A549 (cell line): Measurements from ENCODE around the gene HOXB9. TPM values are rescaled to one million over a fixed set of nuclear protein-coding genes. Genes with fewer than 3 reads are reported as not detected.

Experiments used
- ATAC-seq, 2 experiments: fragments of 200-7000 bp in 1 of 2; fragments of >200 bp in 1 of 2; cut with Nextera tagmentation in 1 of 2; cut with Tn5 transposase in 1 of 2; 3 replicates each; pipeline versions ENCODE4 v1.8.0 to v1.9.1; 2018 to 2020; ENCODE audit warnings: mild to moderate bottlenecking in 1 of 2, moderate library complexity in 1 of 2
- CTCF ChIA-PET: fragments of 300-600 bp; sonication (Branson Sonifier 250); formaldehyde crosslinking; extraction: SDS; loops from one replicate; lab custom pipeline; 2021; ENCODE audit warnings: antibody characterized with exemption, inconsistent platforms; lab: Yijun Ruan, JAX
- POLR2A ChIA-PET: fragments of 350-600 bp; formaldehyde crosslinking; extraction: SDS; loops from one replicate; lab custom pipeline; 2021; ENCODE audit warnings: antibody characterized with exemption, inconsistent platforms; lab: Yijun Ruan, JAX
- DNase-seq, 2 experiments: peaks; one replicate each; pipeline versions ENCODE4 v3.0.0 to v3.0.0-alpha.2; 2011 to 2016; ENCODE audit warnings: low read depth in 1 of 2, low spot score in 1 of 2
- FAIRE-seq: peaks from 2 replicates; lab custom pipeline; 2011; peaks lifted over from hg19 to GRCh38; lab: Jason Lieb, UNC
- H3K27ac ChIP-seq, 2 experiments: fragments of >200 bp; sonication (Bioruptor Twin); formaldehyde crosslinking; 3 replicates each; pipeline ENCODE4 v1.5.1; 2016 to 2017
- H3K4me1 ChIP-seq: fragments of >200 bp; sonication (Bioruptor Twin); formaldehyde crosslinking; 3 replicates; pipeline ENCODE4 v1.6.1; 2016
- H3K4me2 ChIP-seq: fragments of >200 bp; sonication (Bioruptor Twin); formaldehyde crosslinking; 3 replicates; pipeline ENCODE4 v1.6.1; 2016
- H3K4me3 ChIP-seq: fragments of >200 bp; sonication (Bioruptor Twin); formaldehyde crosslinking; 3 replicates; pipeline ENCODE4 v1.5.1; 2016
- H3K9me3 ChIP-seq: fragments of >200 bp; sonication (Bioruptor Twin); formaldehyde crosslinking; 3 replicates; pipeline ENCODE4 v1.6.1; 2016
- BCL3 ChIP-seq: fragments of >200 bp; sonication (Bioruptor Twin); formaldehyde crosslinking; IDR thresholded peaks from 3 replicates; pipeline ENCODE4 v1.6.1; 2016
- BHLHE40 ChIP-seq: IDR thresholded peaks from 2 replicates; pipeline ENCODE4 v1.6.1; 2012; ENCODE audit warnings: low read depth, low read length, inconsistent platforms
- CHD2 ChIP-seq: fragments of 150-350 bp; IDR thresholded peaks from 2 replicates; pipeline ENCODE4 v1.6.1; 2014; ENCODE audit warnings: low read length; ENCODE audit not compliant: partially characterized antibody
- CHD4 ChIP-seq: fragments of 200-600 bp; sonication (generic); IDR thresholded peaks from 2 replicates; pipeline ENCODE4 v1.6.1; 2016; ENCODE audit warnings: antibody characterized with exemption, mild to moderate bottlenecking, borderline replicate concordance
- E2F6 ChIP-seq: IDR thresholded peaks from 2 replicates; pipeline ENCODE4 v1.6.1; 2012; ENCODE audit warnings: low read depth, borderline replicate concordance
- EP300 ChIP-seq, 2 experiments: fragments of >200 bp; sonication (Bioruptor Twin); formaldehyde crosslinking; IDR thresholded peaks; 2 replicates in 1 of 2; 3 replicates in 1 of 2; pipeline ENCODE4 v1.6.1; 2016 to 2017
- FOXS1 ChIP-seq: fragments of 250-450 bp; sonication (Bioruptor Pico); IDR thresholded peaks from 2 replicates; pipeline ENCODE4 v1.5.0; 2020; ENCODE audit warnings: mild to moderate bottlenecking, moderate library complexity
- HDAC2 ChIP-seq: fragments of 200-600 bp; sonication (generic); IDR thresholded peaks from 2 replicates; pipeline ENCODE4 v1.6.1; 2016
- HEYL ChIP-seq: fragments of 250-450 bp; sonication (Bioruptor Pico); IDR thresholded peaks from 2 replicates; pipeline ENCODE4 v1.8.0; 2021; ENCODE audit warnings: mild to moderate bottlenecking, moderate library complexity
- HMGXB4 ChIP-seq: fragments of 250-450 bp; sonication (Bioruptor Pico); IDR thresholded peaks from 2 replicates; pipeline ENCODE4 v1.5.0; 2021; ENCODE audit warnings: mild to moderate bottlenecking, moderate library complexity, borderline replicate concordance
- HOXA7 ChIP-seq: fragments of 250-450 bp; sonication (Bioruptor Pico); IDR thresholded peaks from 2 replicates; pipeline ENCODE4 v1.5.0; 2020; ENCODE audit warnings: mild to moderate bottlenecking, moderate library complexity
- KDM1A ChIP-seq: fragments of 200-600 bp; sonication (generic); IDR thresholded peaks from 2 replicates; pipeline ENCODE4 v1.6.1; 2016; ENCODE audit warnings: low read depth, mild to moderate bottlenecking
- KDM5A ChIP-seq: fragments of 200-600 bp; sonication (generic); IDR thresholded peaks from 2 replicates; pipeline ENCODE4 v1.6.1; 2016; ENCODE audit warnings: antibody characterized with exemption, mild to moderate bottlenecking
- NR3C1 ChIP-seq: fragments of >200 bp; sonication (Bioruptor Twin); formaldehyde crosslinking; IDR thresholded peaks from 3 replicates; pipeline ENCODE4 v1.6.1; 2017
- RAD21 ChIP-seq, 2 experiments: fragments of >200 bp in 1 of 2; sonication (Bioruptor Twin) in 1 of 2; formaldehyde crosslinking in 1 of 2; IDR thresholded peaks in 1 of 2; conservative IDR thresholded peaks in 1 of 2; 2 replicates in 1 of 2; 3 replicates in 1 of 2; pipeline ENCODE4 v1.6.1; 2012 to 2018; ENCODE audit warnings: inconsistent platforms in 1 of 2
- RFX5 ChIP-seq: fragments of 450-650 bp; IDR thresholded peaks from 2 replicates; pipeline ENCODE4 v1.7.1; 2014; ENCODE audit warnings: antibody characterized with exemption, mild to moderate bottlenecking, moderate library complexity
- RNF2 ChIP-seq: fragments of 200-600 bp; sonication (generic); IDR thresholded peaks from 2 replicates; pipeline ENCODE4 v1.6.1; 2016; ENCODE audit warnings: low read depth, mild to moderate bottlenecking, antibody characterized with exemption, moderate library complexity, borderline replicate concordance
- SMC3 ChIP-seq: fragments of >200 bp; sonication (Bioruptor Twin); formaldehyde crosslinking; IDR thresholded peaks from 3 replicates; pipeline ENCODE4 v1.6.1; 2018; ENCODE audit warnings: inconsistent platforms
- TFCP2L1 ChIP-seq: fragments of 250-450 bp; sonication (Bioruptor Pico); IDR thresholded peaks from 2 replicates; pipeline ENCODE4 v1.5.0; 2021; ENCODE audit warnings: mild to moderate bottlenecking
- ZFP36 ChIP-seq: fragments of 450-650 bp; IDR thresholded peaks from 2 replicates; pipeline ENCODE4 v1.6.1; 2014; ENCODE audit warnings: borderline replicate concordance; ENCODE audit not compliant: partially characterized antibody
- ZNF302 ChIP-seq: fragments of 250-450 bp; sonication (Bioruptor Pico); IDR thresholded peaks from 2 replicates; pipeline ENCODE4 v1.9.0; 2021; ENCODE audit warnings: inconsistent platforms, mild to moderate bottlenecking, moderate library complexity
- WGBS: methylation state at CpG from one replicate; pipeline ENCODE4 v1.1.6; 2017; ENCODE audit errors: missing lambda C conversion rate; 5-methylcytosine and 5-hydroxymethylcytosine counted together
- polyA plus RNA-seq, 4 experiments: library from polyadenylated mRNA; depleted of rRNA in 3 of 4; stranded (reverse); fragments of >200 nt; fragmentation: RNase III in 1 of 4; extraction: RNeasy Plus Mini Kit Qiagen cat#74134 plus additional on column Dnase treatment in 1 of 4; gene quantifications; 2 replicates in 3 of 4; 3 replicates in 1 of 4; pipeline ENCODE4 v1.2.3, GENCODE V29; 2011 to 2017

Gene HOXB9
- polyA plus RNA-seq, 2 of the 4 experiments (the other 2 are of a cell fraction) = 5.6 to 24.6 TPM

GRCh38 chr17:48628649-48629410 lies 2.7 kb upstream of the HOXB9 start:
- Histone ChIP-seq H3K4me2 (no peak overlapping the region), H3K9me3 (no peaks in the 10 kb centered on the region), H3K4me1 (peaks cover 23% of the 10 kb centered on the region; the same call in 2 of the 3 replicates), H3K27ac (no peak overlapping the region), H3K4me3 (no peak overlapping the region)
- 89% methylated on average over 5 of the region's 5 CpGs for WGBS
- POLR2A ChIA-PET = no interaction called here
- FAIRE-seq = no peak
- ATAC-seq = no peak
- CTCF ChIA-PET = interaction anchor here (0.6 to 5.8 kb wide), 5 partner anchors 9 to 176 kb away, joined by 3 to 118 read pairs (median 3); no protein-coding TSS in a partner anchor
- TF ChIP-seq HEYL (CRISPR knock-in tag) (no peak), KDM1A (no peak), RFX5 (no peak), CHD4 (no peak), HMGXB4 (CRISPR knock-in tag) (no peak), SMC3 (no peak), BCL3 (no peak), NR3C1 (no peak), FOXS1 (CRISPR knock-in tag) (no peak), RNF2 (no peak), KDM5A (no peak), E2F6 (no peak), ZNF302 (no peak), HDAC2 (no peak), HOXA7 (CRISPR knock-in tag) (no peak), ZFP36 (no peak)
- DNase-seq = no peak

- ChIA-PET POLR2A (interaction anchor here (0.6 kb wide), 1 partner anchor 9 kb away, joined by 4 read pairs; no protein-coding TSS in a partner anchor), CTCF (interaction anchor here (0.7 to 5.8 kb wide), 8 partner anchors 9 to 603 kb away, joined by 3 to 118 read pairs (median 4); no protein-coding TSS in a partner anchor)
- TF ChIP-seq ZNF302 = no peak
- TF ChIP-seq EP300 (IDR thresholded peaks at IDR 0.05) = no peak
- TF ChIP-seq RAD21 (conservative IDR thresholded peaks at IDR 0.05 in 1 of 2, IDR thresholded peaks at IDR 0.05 in 1 of 2) = no peak
- no peak for TF ChIP-seq BHLHE40
- TF ChIP-seq CHD2 = no peak
- no peak for TF ChIP-seq TFCP2L1 (CRISPR knock-in tag)
- peaks cover 23% of the 10 kb centered on the region; the same call in 2 of the 3 replicates for H3K4me1 ChIP-seq
- ATAC-seq (no peak), FAIRE-seq (no peak), DNase-seq (no peak)
- H3K9me3 ChIP-seq = no peaks in the 10 kb centered on the region
- no peak overlapping the region for H3K4me3 ChIP-seq
- 90% methylated on average over 27 of the region's 27 CpGs for WGBS
- H3K4me2 ChIP-seq = no peak overlapping the region
- H3K27ac ChIP-seq = peak overlapping the region in 1 of 2 experiments; percentile 95; a peak in 4 of 6 replicates
These were observed 1.7 kb upstream of the HOXB9 start for GRCh38 chr17:48627623-48628521.
